HEK293 (cell line): ENCODE results near the gene DOK3.
A peak's percentile ranks its signal among the peaks of the same experiment; 100 is the strongest.

ENCODE experiments used
- CTCF ChIA-PET: fragments of 350-600 bp; formaldehyde crosslinking; extraction: SDS; loops from one replicate; lab custom pipeline; 2021; ENCODE audit warnings: antibody characterized with exemption; lab: Yijun Ruan, JAX
- POLR2A ChIA-PET: fragments of 300-600 bp; formaldehyde crosslinking; extraction: SDS; loops from one replicate; lab custom pipeline; 2020; ENCODE audit warnings: antibody characterized with exemption, inconsistent platforms; lab: Yijun Ruan, JAX
- H3K27ac ChIP-seq: fragments of 200-500 bp; sonication (Bioruptor generic); 2 replicates; pipeline ENCODE4 v1.5.1; 2014; ENCODE audit warnings: low read depth, low read length, control low read depth, inconsistent platforms; ENCODE audit errors: extremely low read depth
- H3K36me3 ChIP-seq, 2 experiments: fragments of 200-500 bp in 1 of 2; sonication (Bioruptor generic) in 1 of 2; 1 replicate in 1 of 2; 2 replicates in 1 of 2; pipeline ENCODE4 v1.5.1; 2014 to 2017; ENCODE audit warnings: inconsistent platforms in 2 of 2, low read length in 2 of 2; ENCODE audit not compliant: control insufficient read depth in 2 of 2, insufficient read depth in 1 of 2
- H3K4me1 ChIP-seq: fragments of 200-500 bp; sonication (Bioruptor generic); 2 replicates; pipeline ENCODE4 v1.5.1; 2014; ENCODE audit warnings: mild to moderate bottlenecking, low read length, inconsistent platforms; ENCODE audit not compliant: control insufficient read depth, insufficient read depth
- H3K4me3 ChIP-seq: 2 replicates; pipeline ENCODE4 v1.5.1; 2011; ENCODE audit warnings: low read depth, mild to moderate bottlenecking, control low read depth, low read length, moderate library complexity
- H3K9me3 ChIP-seq: fragments of 200-500 bp; sonication (Bioruptor generic); 2 replicates; pipeline ENCODE4 v1.5.1; 2014; ENCODE audit warnings: low read depth, low read length, inconsistent platforms; ENCODE audit not compliant: control insufficient read depth, insufficient read depth
- BCL11B ChIP-seq: fragments of 450-650 bp; formaldehyde crosslinking; IDR thresholded peaks from 2 replicates; pipeline ENCODE4 v1.5.1; 2016; ENCODE audit warnings: low read depth, missing biosample characterization, missing genetic modification characterization
- KLF7 ChIP-seq: fragments of 450-650 bp; formaldehyde crosslinking; IDR thresholded peaks from 2 replicates; pipeline ENCODE4 v1.5.1; 2016; ENCODE audit warnings: missing biosample characterization, missing genetic modification characterization, borderline replicate concordance
- OVOL3 ChIP-seq: fragments of 450-650 bp; formaldehyde crosslinking; IDR thresholded peaks from 2 replicates; pipeline ENCODE4 v1.5.1; 2016; ENCODE audit warnings: missing biosample characterization, missing genetic modification characterization
- REPIN1 ChIP-seq: fragments of 450-650 bp; formaldehyde crosslinking; IDR thresholded peaks from 2 replicates; pipeline ENCODE4 v1.5.1; 2017; ENCODE audit warnings: missing biosample characterization, missing genetic modification characterization, low read depth
- SP3 ChIP-seq: fragments of 450-650 bp; formaldehyde crosslinking; IDR thresholded peaks from 2 replicates; pipeline ENCODE4 v1.5.1; 2016; ENCODE audit warnings: missing biosample characterization, missing genetic modification characterization
- ZBTB17 ChIP-seq: fragments of 450-650 bp; formaldehyde crosslinking; IDR thresholded peaks from 2 replicates; pipeline ENCODE4 v1.5.1; 2016; ENCODE audit warnings: missing biosample characterization, missing genetic modification characterization
- ZNF140 ChIP-seq: fragments of 450-650 bp; formaldehyde crosslinking; IDR thresholded peaks from 2 replicates; pipeline ENCODE4 v1.5.1; 2016; ENCODE audit warnings: missing biosample characterization, missing genetic modification characterization
- ZNF157 ChIP-seq: fragments of 450-650 bp; formaldehyde crosslinking; IDR thresholded peaks from 2 replicates; pipeline ENCODE4 v1.5.1; 2016; ENCODE audit warnings: missing biosample characterization, missing genetic modification characterization
- ZNF174 ChIP-seq: fragments of 450-650 bp; formaldehyde crosslinking; IDR thresholded peaks from 2 replicates; pipeline ENCODE4 v1.5.0; 2017; ENCODE audit warnings: missing biosample characterization, mild to moderate bottlenecking, missing genetic modification characterization
- ZNF19 ChIP-seq: fragments of 450-650 bp; formaldehyde crosslinking; IDR thresholded peaks from 2 replicates; pipeline ENCODE4; 2016; ENCODE audit warnings: missing biosample characterization, missing genetic modification characterization, low read depth
- ZNF202 ChIP-seq: fragments of 450-650 bp; formaldehyde crosslinking; IDR thresholded peaks from 2 replicates; pipeline ENCODE4 v1.5.1; 2016; ENCODE audit warnings: missing biosample characterization, missing genetic modification characterization, borderline replicate concordance
- ZNF266 ChIP-seq: fragments of 450-650 bp; formaldehyde crosslinking; IDR thresholded peaks from 2 replicates; pipeline ENCODE4 v1.5.1; 2016; ENCODE audit warnings: missing biosample characterization, missing genetic modification characterization, low read depth
- ZNF473 ChIP-seq: fragments of 450-650 bp; formaldehyde crosslinking; IDR thresholded peaks from 2 replicates; pipeline ENCODE4 v1.5.1; 2017; ENCODE audit warnings: missing biosample characterization, missing genetic modification characterization
- ZNF549 ChIP-seq: fragments of 450-650 bp; IDR thresholded peaks from 2 replicates; pipeline ENCODE4 v1.5.1; 2018; ENCODE audit warnings: missing biosample characterization, missing genetic modification characterization, mild to moderate bottlenecking, inconsistent platforms, moderate library complexity
- ZNF585B ChIP-seq: fragments of 450-650 bp; formaldehyde crosslinking; IDR thresholded peaks from 2 replicates; pipeline ENCODE4 v1.5.1; 2016; ENCODE audit warnings: missing biosample characterization, missing genetic modification characterization
- ZNF76 ChIP-seq: fragments of 450-650 bp; formaldehyde crosslinking; IDR thresholded peaks from 2 replicates; pipeline ENCODE4; 2016; ENCODE audit warnings: low read depth, missing biosample characterization, missing genetic modification characterization, borderline replicate concordance
- ZNF776 ChIP-seq: fragments of 450-650 bp; formaldehyde crosslinking; IDR thresholded peaks from 2 replicates; pipeline ENCODE4 v1.5.0; 2017; ENCODE audit warnings: missing biosample characterization, missing genetic modification characterization, borderline replicate concordance
- ZNF792 ChIP-seq: fragments of 450-650 bp; formaldehyde crosslinking; IDR thresholded peaks from 2 replicates; pipeline ENCODE4 v1.5.1; 2016; ENCODE audit warnings: missing biosample characterization, missing genetic modification characterization
- TF ChIP-seq, protein P1 (sequence below): fragments of 450-650 bp; formaldehyde crosslinking; IDR thresholded peaks from 2 replicates; pipeline ENCODE4 v1.5.1; 2016; ENCODE audit warnings: missing biosample characterization, missing genetic modification characterization
- TF ChIP-seq, protein P2 (sequence below): fragments of 450-650 bp; formaldehyde crosslinking; IDR thresholded peaks from 2 replicates; pipeline ENCODE4 v1.5.1; 2016; ENCODE audit warnings: missing biosample characterization, missing genetic modification characterization, borderline replicate concordance
- TF ChIP-seq, protein P3 (sequence below): fragments of 450-650 bp; formaldehyde crosslinking; IDR thresholded peaks from 2 replicates; pipeline ENCODE4 v1.5.1; 2016; ENCODE audit warnings: missing biosample characterization, missing genetic modification characterization
- TF ChIP-seq, protein P4 (sequence below): fragments of 450-650 bp; formaldehyde crosslinking; IDR thresholded peaks from 2 replicates; pipeline ENCODE4 v1.5.1; 2016; ENCODE audit warnings: missing biosample characterization, missing genetic modification characterization

DOK3 gene

DNA sequence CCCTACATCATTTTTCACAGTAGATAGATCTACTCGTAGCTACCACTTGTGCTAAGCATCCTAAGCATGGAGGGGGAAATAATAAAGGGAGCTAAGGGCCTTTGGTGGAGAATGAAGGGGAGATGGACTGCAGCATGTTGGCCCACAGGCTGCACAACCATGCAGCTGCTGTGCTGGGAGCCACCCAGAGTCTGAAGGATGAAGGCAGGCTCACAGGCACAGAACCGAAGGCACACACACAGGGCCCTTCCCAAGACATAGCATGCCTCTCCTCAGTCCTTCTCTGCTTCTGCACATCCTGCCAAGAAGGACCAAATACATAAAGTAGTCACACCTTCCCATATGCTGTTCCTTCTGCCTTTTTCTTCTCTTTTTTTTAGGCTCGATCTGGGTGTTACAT, 38.1 kb upstream of the DOK3 start:
- POLR2A ChIA-PET, result no interaction called here
- TF ChIP-seq ZNF585B (tag by site-specific recombination), result no peak
- no peak for TF ChIP-seq ZBTB17 (tag by site-specific recombination)
- TF ChIP-seq, protein P1, sequence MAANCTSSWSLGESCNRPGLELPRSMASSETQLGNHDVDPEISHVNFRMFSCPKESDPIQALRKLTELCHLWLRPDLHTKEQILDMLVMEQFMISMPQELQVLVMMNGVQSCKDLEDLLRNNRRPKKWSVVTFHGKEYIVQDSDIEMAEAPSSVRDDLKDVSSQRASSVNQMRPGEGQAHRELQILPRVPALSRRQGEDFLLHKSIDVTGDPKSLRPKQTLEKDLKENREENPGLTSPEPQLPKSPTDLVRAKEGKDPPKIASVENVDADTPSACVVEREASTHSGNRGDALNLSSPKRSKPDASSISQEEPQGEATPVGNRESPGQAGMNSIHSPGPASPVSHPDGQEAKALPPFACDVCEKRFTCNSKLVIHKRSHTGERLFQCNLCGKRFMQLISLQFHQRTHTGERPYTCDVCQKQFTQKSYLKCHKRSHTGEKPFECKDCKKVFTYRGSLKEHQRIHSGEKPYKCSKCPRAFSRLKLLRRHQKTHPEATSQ (tag by site-specific recombination), result no peak
- TF ChIP-seq, protein P2, sequence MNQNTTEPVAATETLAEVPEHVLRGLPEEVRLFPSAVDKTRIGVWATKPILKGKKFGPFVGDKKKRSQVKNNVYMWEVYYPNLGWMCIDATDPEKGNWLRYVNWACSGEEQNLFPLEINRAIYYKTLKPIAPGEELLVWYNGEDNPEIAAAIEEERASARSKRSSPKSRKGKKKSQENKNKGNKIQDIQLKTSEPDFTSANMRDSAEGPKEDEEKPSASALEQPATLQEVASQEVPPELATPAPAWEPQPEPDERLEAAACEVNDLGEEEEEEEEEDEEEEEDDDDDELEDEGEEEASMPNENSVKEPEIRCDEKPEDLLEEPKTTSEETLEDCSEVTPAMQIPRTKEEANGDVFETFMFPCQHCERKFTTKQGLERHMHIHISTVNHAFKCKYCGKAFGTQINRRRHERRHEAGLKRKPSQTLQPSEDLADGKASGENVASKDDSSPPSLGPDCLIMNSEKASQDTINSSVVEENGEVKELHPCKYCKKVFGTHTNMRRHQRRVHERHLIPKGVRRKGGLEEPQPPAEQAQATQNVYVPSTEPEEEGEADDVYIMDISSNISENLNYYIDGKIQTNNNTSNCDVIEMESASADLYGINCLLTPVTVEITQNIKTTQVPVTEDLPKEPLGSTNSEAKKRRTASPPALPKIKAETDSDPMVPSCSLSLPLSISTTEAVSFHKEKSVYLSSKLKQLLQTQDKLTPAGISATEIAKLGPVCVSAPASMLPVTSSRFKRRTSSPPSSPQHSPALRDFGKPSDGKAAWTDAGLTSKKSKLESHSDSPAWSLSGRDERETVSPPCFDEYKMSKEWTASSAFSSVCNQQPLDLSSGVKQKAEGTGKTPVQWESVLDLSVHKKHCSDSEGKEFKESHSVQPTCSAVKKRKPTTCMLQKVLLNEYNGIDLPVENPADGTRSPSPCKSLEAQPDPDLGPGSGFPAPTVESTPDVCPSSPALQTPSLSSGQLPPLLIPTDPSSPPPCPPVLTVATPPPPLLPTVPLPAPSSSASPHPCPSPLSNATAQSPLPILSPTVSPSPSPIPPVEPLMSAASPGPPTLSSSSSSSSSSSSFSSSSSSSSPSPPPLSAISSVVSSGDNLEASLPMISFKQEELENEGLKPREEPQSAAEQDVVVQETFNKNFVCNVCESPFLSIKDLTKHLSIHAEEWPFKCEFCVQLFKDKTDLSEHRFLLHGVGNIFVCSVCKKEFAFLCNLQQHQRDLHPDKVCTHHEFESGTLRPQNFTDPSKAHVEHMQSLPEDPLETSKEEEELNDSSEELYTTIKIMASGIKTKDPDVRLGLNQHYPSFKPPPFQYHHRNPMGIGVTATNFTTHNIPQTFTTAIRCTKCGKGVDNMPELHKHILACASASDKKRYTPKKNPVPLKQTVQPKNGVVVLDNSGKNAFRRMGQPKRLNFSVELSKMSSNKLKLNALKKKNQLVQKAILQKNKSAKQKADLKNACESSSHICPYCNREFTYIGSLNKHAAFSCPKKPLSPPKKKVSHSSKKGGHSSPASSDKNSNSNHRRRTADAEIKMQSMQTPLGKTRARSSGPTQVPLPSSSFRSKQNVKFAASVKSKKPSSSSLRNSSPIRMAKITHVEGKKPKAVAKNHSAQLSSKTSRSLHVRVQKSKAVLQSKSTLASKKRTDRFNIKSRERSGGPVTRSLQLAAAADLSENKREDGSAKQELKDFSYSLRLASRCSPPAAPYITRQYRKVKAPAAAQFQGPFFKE (tag by site-specific recombination), result no peak
- TF ChIP-seq ZNF266 (tag by site-specific recombination), result no peak
- TF ChIP-seq, all 188 proteins: peak for 0
- CTCF ChIA-PET, result interaction anchor here (1.1 to 1.4 kb wide), 2 partner anchors 13 to 33 kb away, joined by 3 read pairs; no protein-coding TSS in a partner anchor
- Histone ChIP-seq H3K9me3 (no peaks in the 10 kb centered on the region), H3K27ac (no peak overlapping the region), H3K36me3 (peaks cover 4 to 48% of the 10 kb centered on the region in 2 experiments; a peak in 1 of 3 replicates), H3K4me3 (no peak overlapping the region), H3K4me1 (peaks cover 3% of the 10 kb centered on the region; the same call in 1 of the 2 replicates)

DNA sequence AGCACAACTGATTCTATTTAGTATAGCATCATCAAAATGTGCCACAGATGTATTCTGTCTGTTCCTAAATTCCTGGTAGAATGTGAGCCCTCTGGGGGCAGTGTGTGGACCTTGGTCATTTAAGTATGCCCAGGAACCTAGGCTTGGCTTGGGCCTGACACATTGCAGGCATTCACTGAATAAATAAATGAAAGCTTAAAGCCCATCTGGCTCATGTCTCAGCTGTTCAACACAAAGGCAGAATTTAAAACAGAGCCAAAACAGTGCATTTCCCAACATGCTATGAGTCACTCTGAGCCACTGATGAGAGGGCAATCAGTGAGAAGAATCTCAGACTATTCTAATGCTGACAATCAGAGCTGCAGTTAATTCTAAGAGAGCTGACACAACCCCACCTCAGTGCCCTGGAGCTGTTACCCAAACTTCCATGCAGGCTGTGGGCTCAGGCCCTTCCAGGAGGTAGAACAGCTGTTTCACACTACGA, 36.7 kb upstream of the DOK3 start:
- Histone ChIP-seq H3K9me3 (no peaks in the 10 kb centered on the region), H3K36me3 (peaks cover 4 to 44% of the 10 kb centered on the region in 2 experiments; a peak in 1 of 3 replicates), H3K4me1 (peaks cover 3% of the 10 kb centered on the region; the same call in 1 of the 2 replicates), H3K4me3 (no peak overlapping the region), H3K27ac (0 out of 2 replicates have a peak overlapping the region, but pooled peaks have one; percentile 3)
- CTCF ChIA-PET, result interaction anchor here (0.7 to 1.4 kb wide), 5 partner anchors 8 to 45 kb away, joined by 3 to 6 read pairs (median 3); no protein-coding TSS in a partner anchor
- POLR2A ChIA-PET, result interaction anchor here (0.9 to 1.1 kb wide), 2 partner anchors 22 to 30 kb away, joined by 3 read pairs; no protein-coding TSS in a partner anchor
- TF ChIP-seq SP3 (tag by site-specific recombination), result no peak
- no peak for TF ChIP-seq ZNF140 (tag by site-specific recombination)
- TF ChIP-seq ZNF19 (tag by site-specific recombination), result no peak
- TF ChIP-seq ZNF76 (tag by site-specific recombination), result no peak
- TF ChIP-seq REPIN1, result no peak
- TF ChIP-seq ZNF549 (tag by site-specific recombination), result no peak
- no peak for TF ChIP-seq ZNF174 (tag by site-specific recombination)
- no peak for TF ChIP-seq ZNF157
- TF ChIP-seq ZNF792 (tag by site-specific recombination), result no peak
- no peak for TF ChIP-seq KLF7 (tag by site-specific recombination)
- TF ChIP-seq BCL11B (tag by site-specific recombination), result no peak
- no peak for TF ChIP-seq ZNF473 (tag by site-specific recombination)
- TF ChIP-seq, protein P3, sequence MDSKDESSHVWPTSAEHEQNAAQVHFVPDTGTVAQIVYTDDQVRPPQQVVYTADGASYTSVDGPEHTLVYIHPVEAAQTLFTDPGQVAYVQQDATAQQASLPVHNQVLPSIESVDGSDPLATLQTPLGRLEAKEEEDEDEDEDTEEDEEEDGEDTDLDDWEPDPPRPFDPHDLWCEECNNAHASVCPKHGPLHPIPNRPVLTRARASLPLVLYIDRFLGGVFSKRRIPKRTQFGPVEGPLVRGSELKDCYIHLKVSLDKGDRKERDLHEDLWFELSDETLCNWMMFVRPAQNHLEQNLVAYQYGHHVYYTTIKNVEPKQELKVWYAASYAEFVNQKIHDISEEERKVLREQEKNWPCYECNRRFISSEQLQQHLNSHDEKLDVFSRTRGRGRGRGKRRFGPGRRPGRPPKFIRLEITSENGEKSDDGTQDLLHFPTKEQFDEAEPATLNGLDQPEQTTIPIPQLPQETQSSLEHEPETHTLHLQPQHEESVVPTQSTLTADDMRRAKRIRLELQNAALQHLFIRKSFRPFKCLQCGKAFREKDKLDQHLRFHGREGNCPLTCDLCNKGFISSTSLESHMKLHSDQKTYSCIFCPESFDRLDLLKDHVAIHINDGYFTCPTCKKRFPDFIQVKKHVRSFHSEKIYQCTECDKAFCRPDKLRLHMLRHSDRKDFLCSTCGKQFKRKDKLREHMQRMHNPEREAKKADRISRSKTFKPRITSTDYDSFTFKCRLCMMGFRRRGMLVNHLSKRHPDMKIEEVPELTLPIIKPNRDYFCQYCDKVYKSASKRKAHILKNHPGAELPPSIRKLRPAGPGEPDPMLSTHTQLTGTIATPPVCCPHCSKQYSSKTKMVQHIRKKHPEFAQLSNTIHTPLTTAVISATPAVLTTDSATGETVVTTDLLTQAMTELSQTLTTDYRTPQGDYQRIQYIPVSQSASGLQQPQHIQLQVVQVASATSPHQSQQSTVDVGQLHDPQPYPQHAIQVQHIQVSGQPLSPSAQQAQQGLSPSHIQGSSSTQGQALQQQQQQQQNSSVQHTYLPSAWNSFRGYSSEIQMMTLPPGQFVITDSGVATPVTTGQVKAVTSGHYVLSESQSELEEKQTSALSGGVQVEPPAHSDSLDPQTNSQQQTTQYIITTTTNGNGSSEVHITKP (tag by site-specific recombination), result peak; percentile 22; the same call in 1 of the 2 replicates
- no peak for TF ChIP-seq OVOL3
- TF ChIP-seq ZNF202 (tag by site-specific recombination), result no peak
- no peak for TF ChIP-seq ZNF776 (tag by site-specific recombination)
- TF ChIP-seq, protein P4, sequence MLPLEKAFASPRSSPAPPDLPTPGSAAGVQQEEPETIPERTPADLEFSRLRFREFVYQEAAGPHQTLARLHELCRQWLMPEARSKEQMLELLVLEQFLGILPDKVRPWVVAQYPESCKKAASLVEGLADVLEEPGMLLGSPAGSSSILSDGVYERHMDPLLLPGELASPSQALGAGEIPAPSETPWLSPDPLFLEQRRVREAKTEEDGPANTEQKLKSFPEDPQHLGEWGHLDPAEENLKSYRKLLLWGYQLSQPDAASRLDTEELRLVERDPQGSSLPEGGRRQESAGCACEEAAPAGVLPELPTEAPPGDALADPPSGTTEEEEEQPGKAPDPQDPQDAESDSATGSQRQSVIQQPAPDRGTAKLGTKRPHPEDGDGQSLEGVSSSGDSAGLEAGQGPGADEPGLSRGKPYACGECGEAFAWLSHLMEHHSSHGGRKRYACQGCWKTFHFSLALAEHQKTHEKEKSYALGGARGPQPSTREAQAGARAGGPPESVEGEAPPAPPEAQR, result no peak
